Parietal lobe (tissue), 1 donor: ENCODE results near the gene EIF3J. TPM values are rescaled to one million over a fixed set of nuclear protein-coding genes. Genes with fewer than 3 reads are reported as not detected.

ENCODE experiments used
- total RNA-seq: library from RNA; depleted of rRNA; stranded (reverse); fragments of >200 nt; gene quantifications from one replicate; pipeline ENCODE4 v1.2.3, GENCODE V29; 2014

EIF3J gene, protein sequence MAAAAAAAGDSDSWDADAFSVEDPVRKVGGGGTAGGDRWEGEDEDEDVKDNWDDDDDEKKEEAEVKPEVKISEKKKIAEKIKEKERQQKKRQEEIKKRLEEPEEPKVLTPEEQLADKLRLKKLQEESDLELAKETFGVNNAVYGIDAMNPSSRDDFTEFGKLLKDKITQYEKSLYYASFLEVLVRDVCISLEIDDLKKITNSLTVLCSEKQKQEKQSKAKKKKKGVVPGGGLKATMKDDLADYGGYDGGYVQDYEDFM
- total RNA-seq: 75.1 TPM

DNA sequence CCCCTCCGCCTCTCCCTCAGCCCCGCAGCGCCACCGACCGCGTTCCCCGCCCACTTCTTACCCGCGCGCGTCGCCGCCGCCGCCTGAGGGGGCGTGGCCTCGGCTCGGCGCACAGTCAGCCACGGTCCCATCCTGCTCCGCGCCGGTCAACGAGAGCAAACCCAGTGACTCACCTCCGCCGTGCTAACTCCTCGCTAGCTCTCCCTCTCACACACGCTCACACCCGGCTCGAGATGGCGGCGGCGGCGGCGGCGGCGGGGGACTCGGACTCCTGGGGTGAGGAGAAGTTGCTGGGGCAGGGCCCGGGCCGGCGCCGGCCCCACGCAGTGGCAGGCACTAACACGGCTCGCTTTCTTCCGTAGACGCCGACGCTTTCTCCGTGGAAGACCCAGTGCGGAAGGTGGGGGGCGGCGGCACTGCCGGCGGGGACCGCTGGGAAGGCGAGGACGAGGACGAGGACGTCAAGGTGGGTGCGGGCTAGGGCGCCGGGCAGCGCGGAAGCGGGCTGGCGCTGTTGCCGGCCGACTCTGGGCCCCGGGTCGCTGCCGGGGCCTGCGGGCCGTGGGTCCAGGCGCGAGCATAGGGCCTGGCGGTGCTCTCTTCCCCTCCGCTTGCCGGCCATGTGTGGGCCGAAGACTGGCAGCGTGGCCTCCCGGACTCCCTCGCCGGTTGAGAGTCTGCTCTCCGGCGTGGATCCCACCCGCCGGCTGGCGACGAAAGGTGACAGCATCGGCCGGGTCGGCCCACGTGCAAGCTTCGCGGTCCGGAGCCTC, at the start of gene EIF3J:
Gene EIF3J (plus strand): TSS at position 186 of the 773 bp plus-strand sequence. CDS start 48 bp downstream, at position 234.

Other genes with a start within 250 kb of the EIF3J start
- 136 TPM for gene GOLM2, start 248.4 kb upstream of the EIF3J start, total RNA-seq
- 135 TPM for gene CTDSPL2, start 109.5 kb upstream of the EIF3J start, total RNA-seq
- gene SPG11, start 126.5 kb downstream of the EIF3J start, total RNA-seq: 156 TPM
- 3.4 TPM for gene PATL2, start 174.2 kb downstream of the EIF3J start, total RNA-seq
- gene B2M, start 174.4 kb downstream of the EIF3J start, total RNA-seq: 175 TPM
- 32.6 TPM for gene TRIM69, start 199.4 kb downstream of the EIF3J start, total RNA-seq